Neural cell (in vitro differentiated cells): Measurements from ENCODE around the gene ARHGEF4. TPM values are rescaled to one million over a fixed set of nuclear protein-coding genes. Genes with fewer than 3 reads are reported as not detected.

Experiments used
- H2AFZ ChIP-seq: fragments of 200-600, 300-800 bp; sonication (generic), shearing (Covaris generic); 2 replicates; pipeline ENCODE4 v1.6.0; 2014; ENCODE audit warnings: low read depth, mild to moderate bottlenecking, antibody characterized with exemption, low read length, moderate library complexity
- H3F3A ChIP-seq: fragments of 200-600 bp; shearing (Covaris generic); 2 replicates; pipeline ENCODE4 v1.6.1; 2016; ENCODE audit warnings: mild to moderate bottlenecking, moderate library complexity, mixed read lengths, antibody characterized with exemption, low read length; ENCODE audit not compliant: insufficient read depth, poor library complexity, severe bottlenecking
- H3K27ac ChIP-seq: fragments of 200-600, 300-800 bp; sonication (generic), shearing (Covaris generic); 2 replicates; pipeline ENCODE4 v1.5.1; 2014; ENCODE audit warnings: mild to moderate bottlenecking, low read length, moderate library complexity
- H3K27me3 ChIP-seq: fragments of 300-800, 200-600 bp; sonication (generic), shearing (Covaris generic); 2 replicates; pipeline ENCODE4 v1.6.0; 2014; ENCODE audit warnings: mild to moderate bottlenecking, low read depth, low read length, moderate library complexity; ENCODE audit not compliant: insufficient read depth
- H3K36me3 ChIP-seq: fragments of 300-800, 200-600 bp; sonication (generic), shearing (Covaris generic); 2 replicates; pipeline ENCODE4 v1.5.1; 2014; ENCODE audit warnings: mild to moderate bottlenecking, antibody characterized with exemption, low read length, moderate library complexity; ENCODE audit not compliant: insufficient read depth
- H3K4me2 ChIP-seq: fragments of 300-800, 200-600 bp; sonication (generic), shearing (Covaris generic); 2 replicates; pipeline ENCODE4 v1.6.0; 2014; ENCODE audit warnings: mild to moderate bottlenecking, low read length
- H3K4me3 ChIP-seq: fragments of 300-800, 200-600 bp; sonication (generic), shearing (Covaris generic); 2 replicates; pipeline ENCODE4 v1.5.1; 2014; ENCODE audit warnings: mild to moderate bottlenecking, low read length, moderate library complexity
- H3K79me2 ChIP-seq: fragments of 200-600 bp; shearing (Covaris generic); replicated peaks from 2 replicates; pipeline ENCODE4 v1.6.0; 2014; ENCODE audit warnings: mild to moderate bottlenecking, low read length, moderate library complexity; ENCODE audit not compliant: insufficient read depth
- H3K9ac ChIP-seq: fragments of 300-800, 200-600 bp; sonication (generic), shearing (Covaris generic); 2 replicates; pipeline ENCODE4 v1.6.1; 2016; ENCODE audit warnings: mild to moderate bottlenecking, low read length, mixed read lengths
- H3K9me2 ChIP-seq: fragments of 200-600 bp; shearing (Covaris generic); 2 replicates; pipeline ENCODE4 v1.6.1; 2016; ENCODE audit warnings: mild to moderate bottlenecking, low read length, mixed read lengths; ENCODE audit not compliant: insufficient read depth
- H3K9me3 ChIP-seq: fragments of 200-600, 300-800 bp; sonication (generic), shearing (Covaris generic); 2 replicates; pipeline ENCODE4 v1.6.1; 2016; ENCODE audit warnings: mild to moderate bottlenecking, mixed run types, low read length, moderate library complexity, mixed read lengths
- H4K20me1 ChIP-seq: fragments of 200-600 bp; shearing (Covaris generic); 2 replicates; pipeline ENCODE4 v1.6.1; 2016; ENCODE audit warnings: mild to moderate bottlenecking, mixed run types; ENCODE audit not compliant: insufficient read depth
- CTCF ChIP-seq: fragments of 450-650 bp; IDR thresholded peaks from 2 replicates; pipeline ENCODE4 v1.5.1; 2014; ENCODE audit warnings: antibody characterized with exemption, mild to moderate bottlenecking, moderate library complexity; ENCODE audit not compliant: poor library complexity, severe bottlenecking
- EP300 ChIP-seq: fragments of 450-650 bp; conservative IDR thresholded peaks from 2 replicates; pipeline ENCODE4 v1.6.1; 2014; ENCODE audit warnings: antibody characterized with exemption, mild to moderate bottlenecking, moderate library complexity; ENCODE audit not compliant: poor library complexity, severe bottlenecking
- EZH2 ChIP-seq: fragments of 200-600, 300-800 bp; shearing (Covaris generic), sonication (generic); IDR thresholded peaks from 2 replicates; pipeline ENCODE4 v1.6.1; 2014; ENCODE audit warnings: antibody characterized with exemption, low read length, borderline replicate concordance, mild to moderate bottlenecking; ENCODE audit not compliant: insufficient read depth, poor library complexity, severe bottlenecking
- MXI1 ChIP-seq: fragments of 450-650 bp; conservative IDR thresholded peaks from 2 replicates; pipeline ENCODE4 v1.6.1; 2014; ENCODE audit warnings: antibody characterized with exemption, mild to moderate bottlenecking; ENCODE audit not compliant: poor library complexity, severe bottlenecking
- POLR2AphosphoS5 ChIP-seq: IDR thresholded peaks from 2 replicates; pipeline ENCODE4 v1.6.1; 2012
- RAD21 ChIP-seq: fragments of 450-650 bp; conservative IDR thresholded peaks from 2 replicates; pipeline ENCODE4 v1.6.1; 2014; ENCODE audit warnings: antibody characterized with exemption, mild to moderate bottlenecking, moderate library complexity
- REST ChIP-seq: IDR thresholded peaks from 2 replicates; pipeline ENCODE4 v1.6.1; 2012; ENCODE audit warnings: borderline replicate concordance
- SMC3 ChIP-seq: fragments of 450-650 bp; conservative IDR thresholded peaks from 2 replicates; pipeline ENCODE4 v1.6.1; 2014; ENCODE audit warnings: antibody characterized with exemption, mild to moderate bottlenecking, moderate library complexity; ENCODE audit not compliant: poor library complexity
- TAF1 ChIP-seq: IDR thresholded peaks from 2 replicates; pipeline ENCODE4 v1.6.1; 2012; ENCODE audit warnings: low read depth
- polyA plus RNA-seq: library from polyadenylated mRNA; depleted of rRNA; stranded (reverse); fragments of >200 nt; gene quantifications from 2 replicates; pipeline ENCODE4 v1.2.3, GENCODE V29; 2014

The ARHGEF4 gene
- polyA plus RNA-seq, 1 donor from 2014 or later: 45.9 TPM

GRCh38 chr2:131035826-131036231, 199.1 kb downstream of the ARHGEF4 start:
- H3K9me3 ChIP-seq: no peaks in the 10 kb centered on the region
- H2AFZ ChIP-seq: no peak overlapping the region
- H3K36me3 ChIP-seq: no peaks in the 10 kb centered on the region
- no peaks in the 10 kb centered on the region for H3F3A ChIP-seq
- peak overlapping the region; percentile 66 for H3K4me3 ChIP-seq
- TF ChIP-seq SMC3 (no peak), REST (no peak), POLR2AphosphoS5 (no peak), RAD21 (no peak)
- no peaks in the 10 kb centered on the region for H4K20me1 ChIP-seq
- H3K4me2 ChIP-seq: no peak overlapping the region
- H3K79me2 ChIP-seq: no peaks in the 10 kb centered on the region
- H3K27me3 ChIP-seq: no peaks in the 10 kb centered on the region
- no peaks in the 10 kb centered on the region for H3K9me2 ChIP-seq
- peak overlapping the region; percentile 60 for H3K9ac ChIP-seq
- peak overlapping the region; percentile 8 for H3K27ac ChIP-seq

GRCh38 chr2:131036269-131036668, 199.6 kb downstream of the ARHGEF4 start:
- H3K4me3 ChIP-seq: no peak overlapping the region
- H2AFZ ChIP-seq: no peak overlapping the region
- H3K9me2 ChIP-seq: no peaks in the 10 kb centered on the region
- H3K27ac ChIP-seq: peak overlapping the region; percentile 8
- no peaks in the 10 kb centered on the region for H3K27me3 ChIP-seq
- H3K79me2 ChIP-seq: no peaks in the 10 kb centered on the region
- H3K36me3 ChIP-seq: no peaks in the 10 kb centered on the region
- no peaks in the 10 kb centered on the region for H3K9me3 ChIP-seq
- H4K20me1 ChIP-seq: no peaks in the 10 kb centered on the region
- no peak overlapping the region for H3K4me2 ChIP-seq
- TF ChIP-seq TAF1 (no peak), CTCF (no peak), POLR2AphosphoS5 (no peak), EZH2 (no peak), SMC3 (no peak)
- no peak overlapping the region for H3K9ac ChIP-seq
- H3F3A ChIP-seq: no peaks in the 10 kb centered on the region

- no peaks in the 10 kb centered on the region for H3F3A ChIP-seq
- H3K36me3 ChIP-seq: no peaks in the 10 kb centered on the region
- no peak overlapping the region for H3K4me3 ChIP-seq
- H4K20me1 ChIP-seq: no peaks in the 10 kb centered on the region
- H2AFZ ChIP-seq: no peak overlapping the region
- no peaks in the 10 kb centered on the region for H3K27me3 ChIP-seq
- H3K9me3 ChIP-seq: no peaks in the 10 kb centered on the region
- no peaks in the 10 kb centered on the region for H3K9me2 ChIP-seq
- H3K27ac ChIP-seq: no peak overlapping the region
- H3K4me2 ChIP-seq: no peak overlapping the region
- H3K79me2 ChIP-seq: no peaks in the 10 kb centered on the region
- TF ChIP-seq CTCF (no peak), MXI1 (no peak), POLR2AphosphoS5 (no peak), REST (no peak), EP300 (no peak)
- H3K9ac ChIP-seq: no peak overlapping the region
Observed at GRCh38 chr2:131036696-131037397, 200.1 kb downstream of the ARHGEF4 start.
